Umbilical cord (tissue), 2 donors: ENCODE data around the gene TSPAN6. TPM values are rescaled to one million over a fixed set of nuclear protein-coding genes. Genes with fewer than 3 reads are reported as not detected.

Experiments used
- DNase-seq: peaks from one replicate; pipeline ENCODE4 v3.0.0-alpha.2; 2015; ENCODE audit warnings: low spot score
- total RNA-seq: library from RNA; depleted of rRNA; stranded (reverse); fragments of >200 nt; gene quantifications from one replicate; pipeline ENCODE4 v1.2.3, GENCODE V29; 2014; ENCODE audit warnings: low replicate concordance; ENCODE audit not compliant: insufficient read depth

The TSPAN6 gene
- total RNA-seq, result 38.3 TPM

- peak; percentile 92 for DNase-seq
Observed at GRCh38 chrX:100636321-100636991, at the start of gene TSPAN6. TSPAN6 (minus strand) TSS chrX:100636806; CDS start chrX:100636694, 112 bp downstream.

- no peak for DNase-seq
Observed at GRCh38 chrX:100685997-100686305, 49.3 kb upstream of the TSPAN6 start.

- peak; percentile 63 for DNase-seq
Observed at GRCh38 chrX:100685284-100685996, 48.8 kb upstream of the TSPAN6 start.

GRCh38 chrX:100682939-100683338, 46.3 kb upstream of the TSPAN6 start:
- DNase-seq, result no peak

- no peak for DNase-seq
Observed at GRCh38 chrX:100681599-100681998, 45.0 kb upstream of the TSPAN6 start.

GRCh38 chrX:100680756-100681155, 44.1 kb upstream of the TSPAN6 start:
- no peak for DNase-seq

- DNase-seq, result no peak
Observed at GRCh38 chrX:100677611-100678181, 41.1 kb upstream of the TSPAN6 start.

GRCh38 chrX:100674705-100675104, 38.1 kb upstream of the TSPAN6 start:
- DNase-seq, result peak; percentile 14

GRCh38 chrX:100673397-100673953, 36.9 kb upstream of the TSPAN6 start:
- DNase-seq, result no peak

- no peak for DNase-seq
Observed at GRCh38 chrX:100672966-100673365, 36.4 kb upstream of the TSPAN6 start.

GRCh38 chrX:100663642-100664041, 27.0 kb upstream of the TSPAN6 start:
- DNase-seq, result no peak

- no peak for DNase-seq
Observed at GRCh38 chrX:100662796-100663195, 26.2 kb upstream of the TSPAN6 start.

- DNase-seq, result no peak
Observed at GRCh38 chrX:100662170-100662569, 25.6 kb upstream of the TSPAN6 start.

- no peak for DNase-seq
Observed at GRCh38 chrX:100659431-100660137, 23.0 kb upstream of the TSPAN6 start.

- DNase-seq, result no peak
Observed at GRCh38 chrX:100658941-100659381, 22.4 kb upstream of the TSPAN6 start.

GRCh38 chrX:100654261-100654660, 17.7 kb upstream of the TSPAN6 start:
- DNase-seq, result no peak

GRCh38 chrX:100652266-100652665, 15.7 kb upstream of the TSPAN6 start:
- no peak for DNase-seq

- DNase-seq, result no peak
Observed at GRCh38 chrX:100650841-100651240, 14.2 kb upstream of the TSPAN6 start.

- DNase-seq, result peak; percentile 78
Observed at GRCh38 chrX:100649550-100650356, 13.1 kb upstream of the TSPAN6 start.

GRCh38 chrX:100648458-100649417, 12.1 kb upstream of the TSPAN6 start:
- DNase-seq, result peak; percentile 47
